Measurements from ENCODE around the gene PSEN1. TPM values are rescaled to one million over a fixed set of nuclear protein-coding genes. Genes with fewer than 3 reads are reported as not detected.

PSEN1 gene
- total and polyA plus RNA-seq, 10 of the 15 experiments (the other 5 are each of a cell fraction or from before 2014, with no cell fraction given), result 8.9 to 32.3 (median 21.8) TPM

DNA sequence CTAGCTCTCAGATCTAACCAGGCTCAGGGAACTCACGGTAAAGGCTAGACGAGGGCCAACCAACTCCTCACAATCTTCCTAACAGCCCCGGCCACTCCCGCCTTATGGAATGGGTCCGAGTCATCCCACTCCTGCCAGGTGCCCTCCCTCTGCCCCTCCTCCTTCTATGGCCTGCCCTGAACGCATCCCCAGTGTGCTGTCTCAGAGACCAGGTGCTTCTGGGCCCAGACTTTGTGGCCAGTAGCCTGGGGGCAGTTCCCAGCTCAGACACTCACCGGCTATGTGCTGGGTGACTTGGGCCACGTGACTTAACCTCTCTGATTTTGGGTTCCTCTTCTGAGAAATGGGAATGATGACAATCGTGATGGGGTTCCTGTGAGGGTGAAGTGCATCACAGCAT, 123.5 kb downstream of the PSEN1 start:
- Histone ChIP-seq H2AFZ (ENCODE audit: control insufficient read depth, low read depth, low read length) (no peak overlapping the region), H3K9ac (ENCODE audit: control insufficient read depth, insufficient read depth, low read length) (no peak overlapping the region), H3K4me2 (ENCODE audit: control insufficient read depth, insufficient read depth) (no peak overlapping the region), H3K79me2 (ENCODE audit: control insufficient read depth, insufficient read depth, low read length) (no peaks in the 10 kb centered on the region), H3K27me3 (replicated peaks in 1 of 2; ENCODE audit: control insufficient read depth in 2 of 2, insufficient read depth in 2 of 2, low read length in 1 of 2) (no peaks in the 10 kb centered on the region; a peak in 1 of 4 replicates), H3K27ac (ENCODE audit: control insufficient read depth, insufficient read depth) (no peak overlapping the region), H3K36me3 (ENCODE audit: control insufficient read depth in 2 of 2, insufficient read depth in 2 of 2, low read length in 1 of 2) (no peaks in the 10 kb centered on the region), H3K4me3 (no peak overlapping the region), H4K20me1 (ENCODE audit: control insufficient read depth, insufficient read depth) (no peaks in the 10 kb centered on the region), H3K9me3 (replicated peaks; ENCODE audit: control insufficient read depth, insufficient read depth, low read length) (no peaks in the 10 kb centered on the region), H3K4me1 (ENCODE audit: control insufficient read depth, insufficient read depth, low read length) (no peaks in the 10 kb centered on the region; the same call in 1 of the 2 replicates)
- CTCF ChIA-PET, result no interaction called here
- intact Hi-C loops (cut with micrococcal nuclease; ENCODE audit: unreplicated experiment), result no loop called here
- ATAC-seq, result no peak
- POLR2A ChIA-PET, result no interaction called here
- in situ Hi-C loops (cut with MboI), result no loop called here
- BruUV-seq (replicated peaks), result no TSS peak
- 73% methylated on average over 9 of the region's 9 CpGs for WGBS (ENCODE audit: insufficient coverage, insufficient replicate concordance, low lambda C conversion rate, missing lambda C conversion rate)
- no peak for DNase-seq (ENCODE audit: low read depth, low spot score)
- no peak for FAIRE-seq
- RAD21 ChIA-PET (ENCODE audit: unreplicated experiment), result no interaction called here
- SMC1A ChIA-PET (ENCODE audit: uncharacterized antibody, unreplicated experiment), result no interaction called here
- TF ChIP-seq, protein P1, sequence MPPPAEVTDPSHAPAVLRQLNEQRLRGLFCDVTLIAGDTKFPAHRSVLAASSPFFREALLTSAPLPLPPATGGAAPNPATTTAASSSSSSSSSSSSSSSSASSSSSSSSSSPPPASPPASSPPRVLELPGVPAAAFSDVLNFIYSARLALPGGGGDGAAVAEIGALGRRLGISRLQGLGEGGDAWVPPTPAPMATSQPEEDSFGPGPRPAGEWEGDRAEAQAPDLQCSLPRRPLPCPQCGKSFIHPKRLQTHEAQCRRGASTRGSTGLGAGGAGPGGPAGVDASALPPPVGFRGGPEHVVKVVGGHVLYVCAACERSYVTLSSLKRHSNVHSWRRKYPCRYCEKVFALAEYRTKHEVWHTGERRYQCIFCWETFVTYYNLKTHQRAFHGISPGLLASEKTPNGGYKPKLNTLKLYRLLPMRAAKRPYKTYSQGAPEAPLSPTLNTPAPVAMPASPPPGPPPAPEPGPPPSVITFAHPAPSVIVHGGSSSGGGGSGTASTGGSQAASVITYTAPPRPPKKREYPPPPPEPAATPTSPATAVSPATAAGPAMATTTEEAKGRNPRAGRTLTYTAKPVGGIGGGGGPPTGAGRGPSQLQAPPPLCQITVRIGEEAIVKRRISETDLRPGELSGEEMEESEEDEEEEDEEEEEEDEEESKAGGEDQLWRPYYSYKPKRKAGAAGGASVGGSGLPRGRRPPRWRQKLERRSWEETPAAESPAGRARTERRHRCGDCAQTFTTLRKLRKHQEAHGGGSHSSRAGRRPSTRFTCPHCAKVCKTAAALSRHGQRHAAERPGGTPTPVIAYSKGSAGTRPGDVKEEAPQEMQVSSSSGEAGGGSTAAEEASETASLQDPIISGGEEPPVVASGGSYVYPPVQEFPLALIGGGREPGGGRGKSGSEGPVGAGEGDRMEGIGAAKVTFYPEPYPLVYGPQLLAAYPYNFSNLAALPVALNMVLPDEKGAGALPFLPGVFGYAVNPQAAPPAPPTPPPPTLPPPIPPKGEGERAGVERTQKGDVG (CRISPR knock-in tag; IDR thresholded peaks at IDR 0.05), result no peak
- TF ChIP-seq NFYA (IDR thresholded peaks at IDR 0.05; ENCODE audit: borderline replicate concordance, low read depth, low read length), result no peak
- TF ChIP-seq POLR2AphosphoS5 (IDR thresholded peaks at IDR 0.05; ENCODE audit: low read length), result no peak
- no peak for TF ChIP-seq IRF4 (IDR thresholded peaks at IDR 0.05; ENCODE audit: low read depth, low read length)
- TF ChIP-seq DPF2 (IDR thresholded peaks at IDR 0.05), result no peak
- TF ChIP-seq NFXL1 (IDR thresholded peaks at IDR 0.05; ENCODE audit: borderline replicate concordance), result no peak
- no peak for TF ChIP-seq TBL1XR1 (IDR thresholded peaks at IDR 0.05; ENCODE audit: low read depth, low read length)
- no peak for TF ChIP-seq SMC3 (IDR thresholded peaks at IDR 0.05; ENCODE audit: borderline replicate concordance, low read length)
- TF ChIP-seq, protein P2, sequence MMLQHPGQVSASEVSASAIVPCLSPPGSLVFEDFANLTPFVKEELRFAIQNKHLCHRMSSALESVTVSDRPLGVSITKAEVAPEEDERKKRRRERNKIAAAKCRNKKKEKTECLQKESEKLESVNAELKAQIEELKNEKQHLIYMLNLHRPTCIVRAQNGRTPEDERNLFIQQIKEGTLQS (IDR thresholded peaks at IDR 0.05; ENCODE audit: borderline replicate concordance, extremely low read depth, low read depth, low read length), result no peak
- TF ChIP-seq, protein P3, sequence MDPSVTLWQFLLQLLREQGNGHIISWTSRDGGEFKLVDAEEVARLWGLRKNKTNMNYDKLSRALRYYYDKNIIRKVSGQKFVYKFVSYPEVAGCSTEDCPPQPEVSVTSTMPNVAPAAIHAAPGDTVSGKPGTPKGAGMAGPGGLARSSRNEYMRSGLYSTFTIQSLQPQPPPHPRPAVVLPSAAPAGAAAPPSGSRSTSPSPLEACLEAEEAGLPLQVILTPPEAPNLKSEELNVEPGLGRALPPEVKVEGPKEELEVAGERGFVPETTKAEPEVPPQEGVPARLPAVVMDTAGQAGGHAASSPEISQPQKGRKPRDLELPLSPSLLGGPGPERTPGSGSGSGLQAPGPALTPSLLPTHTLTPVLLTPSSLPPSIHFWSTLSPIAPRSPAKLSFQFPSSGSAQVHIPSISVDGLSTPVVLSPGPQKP (IDR thresholded peaks at IDR 0.05; ENCODE audit: low read depth, low read length), result no peak
- TF ChIP-seq ZBED1 (IDR thresholded peaks at IDR 0.05; ENCODE audit: borderline replicate concordance), result no peak
- TF ChIP-seq WRNIP1 (IDR thresholded peaks at IDR 0.05; ENCODE audit: borderline replicate concordance, low read depth, low read length), result no peak
- TF ChIP-seq, protein P4, sequence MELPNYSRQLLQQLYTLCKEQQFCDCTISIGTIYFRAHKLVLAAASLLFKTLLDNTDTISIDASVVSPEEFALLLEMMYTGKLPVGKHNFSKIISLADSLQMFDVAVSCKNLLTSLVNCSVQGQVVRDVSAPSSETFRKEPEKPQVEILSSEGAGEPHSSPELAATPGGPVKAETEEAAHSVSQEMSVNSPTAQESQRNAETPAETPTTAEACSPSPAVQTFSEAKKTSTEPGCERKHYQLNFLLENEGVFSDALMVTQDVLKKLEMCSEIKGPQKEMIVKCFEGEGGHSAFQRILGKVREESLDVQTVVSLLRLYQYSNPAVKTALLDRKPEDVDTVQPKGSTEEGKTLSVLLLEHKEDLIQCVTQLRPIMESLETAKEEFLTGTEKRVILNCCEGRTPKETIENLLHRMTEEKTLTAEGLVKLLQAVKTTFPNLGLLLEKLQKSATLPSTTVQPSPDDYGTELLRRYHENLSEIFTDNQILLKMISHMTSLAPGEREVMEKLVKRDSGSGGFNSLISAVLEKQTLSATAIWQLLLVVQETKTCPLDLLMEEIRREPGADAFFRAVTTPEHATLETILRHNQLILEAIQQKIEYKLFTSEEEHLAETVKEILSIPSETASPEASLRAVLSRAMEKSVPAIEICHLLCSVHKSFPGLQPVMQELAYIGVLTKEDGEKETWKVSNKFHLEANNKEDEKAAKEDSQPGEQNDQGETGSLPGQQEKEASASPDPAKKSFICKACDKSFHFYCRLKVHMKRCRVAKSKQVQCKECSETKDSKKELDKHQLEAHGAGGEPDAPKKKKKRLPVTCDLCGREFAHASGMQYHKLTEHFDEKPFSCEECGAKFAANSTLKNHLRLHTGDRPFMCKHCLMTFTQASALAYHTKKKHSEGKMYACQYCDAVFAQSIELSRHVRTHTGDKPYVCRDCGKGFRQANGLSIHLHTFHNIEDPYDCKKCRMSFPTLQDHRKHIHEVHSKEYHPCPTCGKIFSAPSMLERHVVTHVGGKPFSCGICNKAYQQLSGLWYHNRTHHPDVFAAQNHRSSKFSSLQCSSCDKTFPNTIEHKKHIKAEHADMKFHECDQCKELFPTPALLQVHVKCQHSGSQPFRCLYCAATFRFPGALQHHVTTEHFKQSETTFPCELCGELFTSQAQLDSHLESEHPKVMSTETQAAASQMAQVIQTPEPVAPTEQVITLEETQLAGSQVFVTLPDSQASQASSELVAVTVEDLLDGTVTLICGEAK (IDR thresholded peaks at IDR 0.05; ENCODE audit: borderline replicate concordance), result no peak
- TF ChIP-seq ESRRA (IDR thresholded peaks at IDR 0.05; ENCODE audit: low read length), result no peak
- no peak for TF ChIP-seq NFYB (IDR thresholded peaks at IDR 0.05; ENCODE audit: insufficient read depth, low read depth, low read length)
- TF ChIP-seq, protein P5, sequence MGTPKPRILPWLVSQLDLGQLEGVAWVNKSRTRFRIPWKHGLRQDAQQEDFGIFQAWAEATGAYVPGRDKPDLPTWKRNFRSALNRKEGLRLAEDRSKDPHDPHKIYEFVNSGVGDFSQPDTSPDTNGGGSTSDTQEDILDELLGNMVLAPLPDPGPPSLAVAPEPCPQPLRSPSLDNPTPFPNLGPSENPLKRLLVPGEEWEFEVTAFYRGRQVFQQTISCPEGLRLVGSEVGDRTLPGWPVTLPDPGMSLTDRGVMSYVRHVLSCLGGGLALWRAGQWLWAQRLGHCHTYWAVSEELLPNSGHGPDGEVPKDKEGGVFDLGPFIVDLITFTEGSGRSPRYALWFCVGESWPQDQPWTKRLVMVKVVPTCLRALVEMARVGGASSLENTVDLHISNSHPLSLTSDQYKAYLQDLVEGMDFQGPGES (IDR thresholded peaks at IDR 0.05), result no peak

Data from GM12878 (cell line).